Frontal cortex (tissue), 4 donors: Measurements from ENCODE around the gene NOL4L. TPM values are rescaled to one million over a fixed set of nuclear protein-coding genes. Genes with fewer than 3 reads are reported as not detected.

ENCODE experiments used
- DNase-seq, 2 donors: peaks; one replicate each; pipeline ENCODE4 v3.0.0; 2012; ENCODE audit warnings: low spot score in 2 of 2
- FAIRE-seq: peaks from 2 replicates; lab custom pipeline; 2012; peaks lifted over from hg19 to GRCh38; lab: Jason Lieb, UNC
- total RNA-seq: library from RNA; depleted of rRNA; stranded (reverse); fragments of >200 nt; gene quantifications from one replicate; pipeline ENCODE4 v1.2.3, GENCODE V29; 2014
- donor health status: control.
- donor health status: control.
- donor health status: control.

Gene NOL4L
- total RNA-seq, 1 donor from 2014 or later, result 13.0 TPM

DNA sequence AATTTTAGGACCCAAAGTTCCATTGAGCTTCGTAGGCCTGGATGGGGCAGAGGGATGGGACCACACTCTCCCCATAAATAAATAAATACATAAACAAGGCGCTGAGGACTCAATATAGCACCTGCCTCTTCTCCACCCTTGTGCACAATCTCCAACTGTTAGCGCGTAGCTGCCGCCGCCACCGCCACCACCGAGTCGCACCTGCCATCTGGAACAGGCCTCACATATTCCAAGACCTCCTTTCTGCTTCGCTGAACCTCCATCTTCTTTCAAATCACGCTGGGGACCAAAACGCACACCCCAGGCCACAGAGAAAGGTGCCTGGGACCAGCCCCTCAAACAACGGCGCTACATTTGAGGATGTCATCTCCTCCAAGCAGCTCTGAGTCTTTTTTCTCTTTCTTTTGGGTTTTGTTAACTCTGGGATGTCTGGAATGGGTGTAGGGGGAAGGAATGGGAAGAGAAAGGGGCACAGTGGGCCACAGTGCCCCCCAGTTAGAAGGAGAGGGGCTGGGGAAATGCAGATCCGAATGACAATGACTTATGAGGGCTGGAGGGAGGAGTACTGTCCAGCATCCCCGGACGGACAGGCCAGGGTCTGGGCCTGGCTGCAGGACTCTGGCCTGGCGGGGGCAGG lies 49.7 kb downstream of the NOL4L start:
- DNase-seq, result no peak
- FAIRE-seq, result no peak

DNA sequence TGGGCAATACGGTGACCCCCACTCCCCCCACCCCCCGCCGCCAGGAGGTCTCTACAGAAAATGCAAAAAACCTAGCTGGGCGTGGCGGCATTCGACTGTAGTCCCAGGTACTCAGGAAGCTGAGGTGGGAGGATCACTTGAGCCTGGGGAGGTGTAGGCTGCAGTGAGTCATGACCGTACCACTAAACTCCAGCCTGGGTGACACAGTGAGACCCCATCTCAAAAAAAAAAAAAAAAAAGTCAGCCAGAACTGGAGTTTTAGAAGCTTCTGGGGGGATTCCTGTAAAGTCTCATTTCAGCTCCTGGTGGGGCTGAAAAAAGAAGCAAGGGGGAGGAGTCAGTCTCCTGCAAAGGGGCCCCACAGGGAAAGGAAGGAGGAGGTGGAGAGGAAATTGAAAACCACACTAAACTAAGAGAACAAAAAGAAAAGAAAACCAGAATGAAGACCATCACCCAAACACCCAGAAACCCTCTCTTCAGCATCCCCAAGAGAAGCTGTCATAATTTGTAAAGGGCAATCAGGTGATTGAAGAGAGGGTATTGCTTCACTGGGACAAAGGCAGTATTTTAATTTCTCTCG lies 50.4 kb downstream of the NOL4L start:
- no peak for FAIRE-seq

DNA sequence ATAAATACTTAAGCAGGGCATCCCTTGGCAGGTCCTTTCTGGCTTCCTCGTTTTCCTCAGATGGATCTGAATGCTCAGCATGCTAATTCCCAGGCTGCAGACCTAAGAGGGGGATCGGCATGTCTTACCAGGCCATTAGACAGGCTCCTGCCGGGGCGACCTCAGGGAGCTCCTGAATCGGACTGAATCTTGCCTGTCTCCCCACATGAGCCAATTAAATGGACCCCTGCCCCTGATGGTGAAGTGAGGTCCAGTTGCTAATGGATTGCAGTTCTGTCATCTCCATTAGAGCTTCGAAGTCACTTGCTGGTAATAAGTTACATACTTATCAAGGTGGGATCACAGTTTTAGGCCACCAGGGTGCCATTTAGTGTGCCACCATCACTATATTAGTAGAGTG lies 51.4 kb downstream of the NOL4L start:
- FAIRE-seq (no peak), DNase-seq (no peak)

More for the DNA sequence above, 50.4 kb downstream of the NOL4L start:
- no peak for DNase-seq

DNA sequence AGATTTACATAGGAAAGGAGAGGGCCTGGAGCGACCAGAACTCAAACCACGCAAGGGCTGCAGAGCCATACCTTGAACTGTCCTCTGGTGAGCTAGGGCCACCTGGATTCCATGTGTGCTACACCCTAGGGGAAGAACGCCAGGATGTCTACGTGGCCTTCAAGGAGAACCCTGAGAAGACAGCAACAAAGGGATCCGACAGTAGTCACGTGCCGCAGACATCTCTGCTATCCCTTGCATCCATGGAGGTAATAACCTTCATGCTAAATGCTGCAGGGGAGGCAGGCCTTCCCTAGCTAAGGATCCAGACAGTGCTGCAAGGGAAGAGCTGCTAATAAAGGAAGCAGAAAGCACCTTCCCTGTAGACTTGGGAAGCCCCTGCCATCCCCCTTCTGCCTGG lies 52.9 kb downstream of the NOL4L start:
- FAIRE-seq (no peak), DNase-seq (no peak)

DNA sequence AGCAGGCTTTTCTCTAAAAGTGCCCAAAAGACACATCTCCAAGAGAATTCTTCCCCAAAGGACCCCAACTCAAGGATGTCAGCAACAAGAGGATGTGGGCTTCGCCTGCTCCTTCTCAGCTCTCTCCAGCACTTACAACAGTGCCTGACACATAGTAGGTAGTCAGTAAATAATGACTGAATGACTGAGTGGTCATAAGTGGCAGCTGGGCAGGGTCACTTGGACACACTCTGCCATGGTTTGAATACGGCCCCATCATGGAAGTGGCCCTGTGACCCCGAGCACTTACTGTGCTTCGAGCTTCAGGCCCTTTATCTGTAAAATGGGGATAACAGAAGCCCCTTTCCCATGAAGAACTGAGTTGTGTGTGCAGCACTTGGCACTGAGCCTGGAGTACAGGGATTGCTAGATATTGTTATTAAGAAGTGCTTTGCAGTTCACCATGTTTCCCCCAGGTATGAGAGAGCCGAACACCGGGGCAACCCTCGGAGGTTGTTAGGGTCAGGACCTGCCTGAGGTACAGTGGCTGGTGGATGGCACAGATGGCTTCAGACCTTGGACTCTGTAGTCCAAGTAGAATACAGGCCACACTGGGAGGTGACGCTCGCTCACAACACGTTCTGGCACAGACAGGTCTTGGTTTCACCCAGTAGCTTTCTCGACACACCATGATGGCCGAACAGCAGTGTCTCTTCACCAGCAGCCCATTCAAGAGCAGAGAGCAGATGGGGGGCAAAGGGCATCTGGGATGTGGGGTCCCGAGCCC lies 56.0 kb downstream of the NOL4L start:
- FAIRE-seq, result no peak
- DNase-seq, result no peak

DNA sequence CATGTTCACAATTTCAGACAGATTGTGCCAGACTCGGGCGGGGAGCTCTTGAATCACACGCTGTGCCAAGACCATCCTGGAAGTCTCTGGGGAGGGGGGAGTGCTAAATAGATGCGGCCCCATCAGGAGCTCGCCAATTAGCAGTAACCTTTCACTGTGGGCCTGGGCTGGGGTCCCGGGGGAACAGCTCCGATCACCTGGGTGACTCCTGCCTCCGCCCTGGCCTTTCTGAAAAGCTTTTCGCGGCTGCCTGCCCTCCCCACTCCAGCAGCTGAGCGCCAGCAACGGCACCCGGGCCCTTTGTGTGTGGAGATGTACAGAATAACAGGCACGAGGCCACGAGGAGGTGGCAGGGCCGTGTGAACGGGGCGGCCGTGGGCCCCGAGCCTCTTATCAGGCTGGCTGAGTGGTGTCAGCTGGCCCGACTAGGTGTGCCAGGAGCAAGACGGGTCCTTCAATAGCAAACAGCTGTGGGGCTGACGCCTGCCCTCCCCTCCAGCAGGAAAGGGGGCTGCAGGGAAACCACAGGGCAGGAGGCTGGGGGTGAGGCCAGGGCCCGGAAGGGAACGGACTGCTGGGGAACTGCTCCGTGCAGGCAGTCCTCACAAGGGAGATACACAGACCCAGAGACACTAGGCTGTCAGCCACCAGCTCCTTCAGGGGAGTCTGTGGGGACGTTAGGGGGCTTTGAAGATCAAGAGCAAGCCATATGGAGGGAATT lies 56.8 kb downstream of the NOL4L start:
- no peak for DNase-seq
- no peak for FAIRE-seq

DNA sequence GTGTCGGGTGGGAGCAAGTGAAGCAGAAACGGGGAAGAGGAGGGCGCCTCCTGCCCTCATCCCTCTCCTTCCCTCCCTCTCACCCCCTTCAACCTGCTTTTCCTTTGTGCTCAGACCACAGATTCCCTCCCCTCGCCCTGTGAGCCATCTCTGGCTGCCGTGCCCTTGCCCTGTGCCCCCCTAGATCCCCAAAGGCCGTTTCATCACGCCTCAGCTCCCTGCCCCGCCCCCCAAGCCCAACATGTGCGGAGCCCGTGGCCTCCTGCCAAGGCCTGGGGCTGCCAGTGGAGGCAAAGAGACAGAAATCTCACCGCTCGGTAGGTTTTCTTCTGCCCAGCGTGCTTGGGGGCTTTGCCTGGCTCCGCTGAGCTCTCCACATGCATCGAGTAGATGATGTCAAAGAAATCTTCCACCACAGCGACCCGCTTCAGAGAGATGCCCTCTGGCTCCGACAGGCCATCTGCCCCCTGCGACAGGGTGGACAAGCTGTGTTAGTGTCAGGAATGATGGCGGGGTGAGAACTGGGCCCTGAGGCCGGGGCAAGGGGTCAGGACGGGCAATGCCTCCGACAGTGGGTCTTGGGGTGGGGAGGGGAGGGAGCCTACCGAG lies 57.6 kb downstream of the NOL4L start:
- FAIRE-seq (no peak), DNase-seq (no peak)

DNA sequence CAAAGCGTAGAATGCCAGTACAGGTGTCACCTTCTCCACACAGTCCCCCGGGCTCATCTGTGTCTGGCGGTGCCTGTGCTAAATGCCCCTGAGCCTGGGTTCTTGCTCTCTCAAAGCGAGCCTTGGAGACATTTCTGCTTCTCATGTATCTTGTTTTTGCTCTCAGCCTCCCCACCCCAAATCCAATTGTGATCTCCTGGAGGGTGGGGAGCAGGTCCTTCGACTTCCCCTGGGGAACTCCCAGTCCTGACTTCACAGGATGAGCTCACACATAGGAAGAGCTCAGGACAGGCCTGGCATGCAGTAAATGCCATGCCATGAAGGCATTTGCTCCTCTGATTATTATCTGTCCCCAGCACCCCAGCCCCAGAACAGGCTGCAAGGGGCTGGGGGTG lies 58.1 kb downstream of the NOL4L start:
- DNase-seq, result no peak
- no peak for FAIRE-seq

DNA sequence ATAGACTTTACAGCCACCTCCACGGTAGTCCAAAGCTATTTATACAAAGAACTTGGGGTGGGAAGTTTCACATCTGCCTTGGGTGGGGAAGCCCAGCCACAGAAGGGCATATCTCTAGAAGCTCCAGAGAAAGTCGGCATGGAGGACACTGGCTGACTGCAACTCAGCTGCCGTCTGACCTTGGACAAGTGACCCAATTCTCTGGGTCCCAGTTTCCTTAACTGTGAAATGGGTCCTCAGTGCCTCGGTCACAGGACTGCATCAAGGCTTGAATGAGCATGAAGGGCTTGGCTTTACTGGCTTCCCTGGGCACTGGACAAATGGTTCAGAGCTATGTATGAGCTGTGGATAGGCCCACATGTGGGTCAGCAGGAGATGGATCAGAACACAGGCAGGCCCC lies 58.6 kb downstream of the NOL4L start:
- DNase-seq (no peak), FAIRE-seq (no peak)

DNA sequence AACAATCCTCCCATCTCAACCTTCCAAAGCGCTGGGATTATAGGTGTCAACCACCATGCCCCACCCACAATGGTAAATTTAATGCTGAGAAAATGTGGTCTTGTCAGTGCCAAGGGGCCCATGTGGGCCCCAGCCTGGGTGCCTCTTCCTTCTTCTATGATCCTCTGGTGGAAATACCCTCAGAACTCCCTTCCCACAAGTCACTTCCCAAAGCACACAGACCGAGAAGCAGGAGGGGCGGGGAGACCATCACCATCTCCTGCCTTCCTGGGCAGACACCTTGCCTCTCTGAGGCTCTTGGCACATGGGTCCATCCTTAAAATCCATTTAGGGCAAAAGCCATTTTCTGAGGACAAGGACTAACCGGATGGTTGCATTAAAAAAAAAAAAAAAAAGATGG lies 59.0 kb downstream of the NOL4L start:
- FAIRE-seq, result no peak

DNA sequence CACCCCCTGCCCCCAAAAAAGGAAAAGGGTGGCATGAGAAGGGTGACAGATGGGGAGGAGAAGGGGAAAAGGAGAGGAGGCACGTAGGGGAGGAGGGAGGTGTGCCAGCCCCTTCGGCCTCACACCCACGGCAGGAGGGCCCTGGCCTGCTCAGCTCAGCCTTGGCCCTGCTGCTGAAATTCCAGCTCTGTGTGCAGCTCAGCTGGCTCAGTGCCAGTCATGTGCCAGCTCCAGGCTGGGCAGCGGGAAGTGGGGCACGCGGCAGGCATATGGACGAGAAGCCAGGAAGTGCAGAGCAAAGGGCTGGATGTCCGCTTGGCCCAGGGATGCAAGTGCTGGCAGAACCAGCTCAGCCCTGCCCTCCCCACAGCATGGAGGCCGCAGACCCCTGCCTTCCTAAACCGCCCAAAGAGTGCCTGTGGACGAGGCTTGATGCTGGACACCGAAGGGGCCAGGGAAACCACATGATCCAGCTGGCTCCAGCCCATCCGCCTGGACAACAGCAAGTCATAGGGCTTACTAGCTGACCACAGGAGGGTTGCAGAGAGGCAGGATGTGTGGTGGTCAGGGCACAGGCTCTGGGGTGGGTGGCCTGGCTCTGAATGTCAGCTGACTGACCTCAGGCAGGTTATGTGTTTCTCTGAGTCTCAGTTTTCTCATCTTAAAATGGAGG lies 60.2 kb downstream of the NOL4L start:
- FAIRE-seq, result no peak
- no peak for DNase-seq

More for the DNA sequence above, 59.0 kb downstream of the NOL4L start:
- DNase-seq, result no peak

DNA sequence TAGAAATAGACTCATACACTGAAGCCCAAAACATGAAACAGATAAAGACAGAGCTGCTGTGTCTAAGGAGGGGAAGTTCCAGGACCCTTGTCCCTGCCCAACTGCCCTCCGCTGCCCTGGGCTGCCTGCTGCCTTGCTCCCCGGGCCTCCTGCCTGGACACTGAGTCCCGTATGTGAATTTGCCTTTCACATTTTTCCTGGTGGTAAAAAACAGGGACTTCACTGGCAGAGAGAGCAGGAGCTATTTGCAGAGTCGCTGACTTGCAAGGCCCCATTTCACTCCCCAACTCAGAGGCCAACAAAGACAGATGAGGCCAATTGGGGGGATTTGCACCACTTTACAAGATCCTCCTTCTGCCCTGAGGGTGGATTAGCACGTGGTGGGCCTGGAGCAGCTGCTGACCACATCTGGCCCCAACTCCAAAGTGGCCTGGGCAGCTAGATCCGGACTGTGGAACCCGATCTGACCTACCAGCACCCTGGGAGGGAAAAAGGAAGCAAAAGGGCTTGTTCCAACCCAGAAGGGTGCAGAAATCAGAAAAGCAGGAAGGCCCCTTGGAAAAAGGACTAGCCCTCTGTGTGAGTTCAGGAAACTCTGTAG lies 61.4 kb downstream of the NOL4L start:
- FAIRE-seq (no peak), DNase-seq (no peak)

DNA sequence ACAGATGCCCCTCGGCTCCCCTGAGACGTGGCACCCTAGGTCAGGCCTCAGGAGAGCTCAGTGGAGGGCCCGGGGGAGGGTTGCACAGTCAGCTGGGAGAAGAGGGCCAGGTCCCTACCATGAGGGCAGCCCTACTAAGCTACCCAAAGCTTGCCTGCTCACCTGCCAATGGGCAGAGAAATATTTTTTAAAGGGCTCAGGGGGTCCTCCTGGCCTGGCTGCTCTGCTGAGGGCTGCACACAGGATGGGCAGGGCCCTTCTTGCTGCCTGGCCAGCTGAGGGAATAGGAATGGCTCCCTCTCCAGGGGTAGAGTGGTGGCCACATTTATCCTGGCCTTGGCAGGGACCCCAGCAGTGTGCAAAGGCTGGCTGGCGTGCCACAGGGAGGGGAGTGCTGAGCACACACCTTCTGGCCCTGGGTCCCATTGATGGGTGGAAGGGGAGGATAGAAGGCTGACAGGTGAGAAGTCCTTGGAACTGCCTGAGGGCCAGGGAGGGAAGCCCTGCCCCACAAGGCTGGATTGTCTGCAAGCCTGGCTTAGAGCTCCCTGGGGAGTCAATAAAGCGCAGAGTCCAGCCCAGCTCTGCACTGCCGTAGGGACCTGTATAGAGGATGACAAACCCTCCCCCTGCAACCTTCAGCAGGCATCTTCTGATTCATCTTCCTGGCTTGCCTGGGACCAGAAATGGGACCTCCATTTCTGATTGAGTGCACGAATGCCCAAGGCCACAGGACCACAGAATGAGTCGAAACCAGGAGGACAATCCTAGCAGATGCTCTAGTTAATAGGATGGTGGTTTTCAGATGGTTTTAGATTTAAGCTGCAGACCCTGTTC lies 62.1 kb downstream of the NOL4L start:
- DNase-seq, result no peak
- no peak for FAIRE-seq

DNA sequence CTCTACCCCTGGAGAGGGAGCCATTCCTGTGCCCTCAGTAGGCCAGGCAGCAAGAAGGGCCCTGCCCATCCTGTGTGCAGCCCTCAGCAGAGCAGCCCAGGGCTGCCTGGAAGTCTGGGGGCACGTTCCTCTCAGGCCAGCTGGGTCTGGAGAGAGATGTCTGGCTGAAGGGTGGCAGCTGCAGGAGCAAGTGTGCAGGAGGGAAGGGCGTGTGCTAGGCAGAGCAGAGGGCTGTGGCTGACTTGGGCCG lies 62.7 kb downstream of the NOL4L start:
- FAIRE-seq (no peak), DNase-seq (no peak)

DNA sequence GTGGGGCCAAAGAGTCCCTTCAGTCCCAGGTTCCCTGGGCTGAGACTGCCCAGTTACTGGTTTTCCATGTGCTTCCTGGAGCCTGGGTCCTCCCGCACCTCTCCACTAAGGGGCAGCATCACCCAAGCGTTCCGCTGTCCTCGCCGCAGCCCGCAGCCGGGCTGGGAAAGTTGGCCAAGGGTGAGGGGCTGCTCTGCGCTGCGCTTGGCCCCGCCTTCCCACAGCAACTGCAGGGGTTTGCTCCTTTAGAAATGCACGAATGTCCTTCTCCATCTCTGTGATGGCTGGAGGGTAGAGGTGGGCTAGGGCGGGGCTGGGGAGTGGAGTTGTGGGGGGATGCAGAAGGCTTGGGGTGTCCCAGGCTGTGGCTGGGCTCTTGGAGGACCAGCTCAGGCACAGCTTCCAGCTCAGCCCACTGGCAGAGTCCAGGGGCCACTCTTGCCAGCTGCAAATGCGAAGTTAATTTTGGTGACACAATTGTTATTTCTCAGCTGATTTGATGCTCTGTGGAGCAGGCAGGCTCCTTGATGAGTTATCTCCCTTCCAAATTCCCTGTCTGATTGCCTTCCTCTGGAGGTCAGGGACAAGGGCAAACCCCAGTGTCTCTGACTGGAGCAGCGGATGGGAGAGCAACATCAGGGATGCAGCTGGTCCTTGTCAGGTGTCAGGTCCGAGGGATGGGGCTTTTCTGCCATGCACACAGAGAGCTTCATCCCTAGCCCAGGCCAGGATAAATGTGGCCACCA lies 63.2 kb downstream of the NOL4L start:
- FAIRE-seq, result no peak
- DNase-seq, result peak; percentile 68 to 81

DNA sequence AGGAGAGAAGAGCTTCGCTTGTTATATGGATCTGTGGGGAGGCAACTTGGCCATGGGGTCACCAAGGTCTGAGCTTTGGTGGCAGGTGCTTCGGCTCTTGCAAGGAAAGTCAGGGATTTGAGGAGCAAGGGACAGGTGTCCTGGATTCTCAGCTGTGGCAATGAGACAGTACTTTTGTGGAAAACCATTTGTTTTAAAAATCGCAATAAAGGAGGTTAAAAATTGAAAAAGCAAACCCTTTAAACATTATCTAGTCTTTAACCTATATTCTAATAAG lies 64.3 kb downstream of the NOL4L start:
- DNase-seq (no peak), FAIRE-seq (no peak)

DNA sequence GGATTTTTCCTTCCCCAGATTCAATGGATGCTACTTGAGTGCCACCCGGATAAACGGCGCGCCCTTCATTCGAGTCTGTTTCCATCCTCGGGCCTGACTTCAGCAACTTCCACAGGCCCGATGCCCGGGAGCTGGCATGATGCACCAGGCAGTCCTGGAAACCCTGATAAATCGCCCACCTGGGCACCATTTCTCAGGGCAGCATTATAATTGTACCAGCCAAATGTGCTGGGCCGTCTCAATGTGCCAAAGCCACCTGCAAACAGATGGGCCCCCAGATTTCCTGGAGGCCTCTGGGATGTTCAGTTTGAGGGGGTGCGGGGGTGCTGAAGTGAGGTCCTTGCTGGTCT lies 65.8 kb downstream of the NOL4L start:
- DNase-seq (no peak), FAIRE-seq (no peak)

DNA sequence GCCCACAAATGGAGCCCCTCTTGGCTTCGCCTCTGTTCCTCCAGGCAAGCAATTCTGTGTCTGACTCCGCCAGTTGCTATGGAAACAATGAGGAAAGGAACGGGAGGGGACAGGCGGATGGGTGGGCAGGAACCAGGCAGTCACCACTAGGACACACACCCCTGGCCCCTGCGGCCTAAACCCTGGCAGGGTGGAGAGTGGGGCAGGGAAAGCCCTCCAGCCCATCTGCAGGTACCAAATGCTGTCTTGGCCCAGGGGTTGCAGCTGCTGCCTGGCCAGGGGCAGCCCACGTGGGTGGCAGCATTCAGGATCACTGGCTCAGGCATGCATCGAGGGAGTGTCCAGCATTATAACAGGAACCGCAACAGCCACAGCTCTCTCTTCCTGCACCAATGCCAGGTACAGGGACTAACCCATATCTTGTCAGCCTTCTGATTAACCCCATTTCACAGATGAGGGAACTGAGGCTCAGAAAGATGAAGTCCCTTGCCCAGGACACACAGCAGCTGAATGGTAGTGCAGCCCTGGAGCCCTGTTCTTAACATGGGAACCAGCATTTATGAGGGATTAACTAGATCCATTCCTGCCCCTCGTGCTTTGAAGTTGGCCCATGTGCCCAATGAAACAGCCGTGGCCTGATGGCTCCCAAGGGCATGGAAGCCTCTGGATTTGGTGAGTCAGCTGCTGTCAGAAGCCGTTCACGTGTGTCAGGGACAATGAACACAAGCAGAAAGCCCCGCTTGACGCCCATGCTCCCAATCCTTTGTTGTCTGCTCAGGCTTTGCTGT lies 66.3 kb downstream of the NOL4L start:
- no peak for DNase-seq
- FAIRE-seq, result no peak
